ENCODE results near the gene DBX1. TPM values are rescaled to one million over a fixed set of nuclear protein-coding genes. Genes with fewer than 3 reads are reported as not detected.
"Not testable (repeated sequence)": the region's sequence is repeated elsewhere in the genome, so short reads cannot be mapped to it uniquely, and the experiment has no call there.

DBX1 gene
- total and polyA plus RNA-seq, 2 of the 13 experiments (the other 11 are each of a cell fraction or from before 2014, with no cell fraction given) = not detected

- 0% methylated on average over 2 of the region's 2 CpGs for WGBS (ENCODE audit: low lambda C conversion rate)
- no peak overlapping the region for H3K9ac ChIP-seq (ENCODE audit: insufficient read depth, low read depth, low read length)
- DNase-seq (ENCODE audit: low spot score) (no peak), FAIRE-seq (no peak), ATAC-seq (no peak)
- intact Hi-C loops (cut with micrococcal nuclease; ENCODE audit: unreplicated experiment) = no loop called here
- H3K27ac ChIP-seq (ENCODE audit: extremely low read length, insufficient read depth, low read length) = no peak overlapping the region
- TF ChIP-seq NFIB (CRISPR knock-in tag; IDR thresholded peaks at IDR 0.05; ENCODE audit: borderline replicate concordance) (no peak), SAFB2 (CRISPR knock-in tag; IDR thresholded peaks at IDR 0.05; ENCODE audit: borderline replicate concordance, low read depth) (no peak), CREM (IDR thresholded peaks at IDR 0.05) (no peak), CREM (CRISPR knock-in tag; IDR thresholded peaks at IDR 0.05) (no peak), ZNF235 (CRISPR knock-in tag; IDR thresholded peaks at IDR 0.05; ENCODE audit: borderline replicate concordance) (no peak), ZNF607 (CRISPR knock-in tag; IDR thresholded peaks at IDR 0.05; ENCODE audit: borderline replicate concordance) (no peak)
- no peak overlapping the region for H3K4me3 ChIP-seq (replicated peaks in 1 of 3; ENCODE audit: insufficient read depth in 1 of 3, low read depth in 2 of 3, low read length in 3 of 3)
- POLR2A ChIA-PET = no interaction called here
- CTCF ChIA-PET (ENCODE audit: low intra/inter-chr PET ratio, low total read pairs) = no interaction called here
- no peaks in the 10 kb centered on the region for H3K79me2 ChIP-seq (ENCODE audit: insufficient read depth, low read length)
- no peaks in the 10 kb centered on the region for H4K20me1 ChIP-seq (ENCODE audit: insufficient read depth, low read length)
- BruUV-seq (replicated peaks) = no TSS peak
- H2AFZ ChIP-seq (ENCODE audit: low read length) = no peak overlapping the region
- H3K36me3 ChIP-seq (replicated peaks in 1 of 2; ENCODE audit: control insufficient read depth in 1 of 2, insufficient read depth in 2 of 2, low read length in 2 of 2) = no peaks in the 10 kb centered on the region
- peaks cover 0 to 19% of the 10 kb centered on the region in 2 experiments; a peak in 2 of 5 replicates for H3K27me3 ChIP-seq (ENCODE audit: control insufficient read depth in 1 of 2, insufficient read depth in 2 of 2, low read length in 2 of 2)
- no peak overlapping the region for H3K4me2 ChIP-seq (ENCODE audit: low read depth, low read length)
- in situ Hi-C loops (cut with HindIII; ENCODE audit: extremely low pct_ligation_motif_present, low pct_unique_long_range_greater_than_20kb) = no loop called here
- H3K4me1 ChIP-seq (ENCODE audit: insufficient read depth, low read length) = no peaks in the 10 kb centered on the region
- H3K9me3 ChIP-seq (ENCODE audit: low read length) = no peaks in the 10 kb centered on the region
Observed at GRCh38 chr11:20201231-20201630, 41.0 kb upstream of the DBX1 start.

- intact Hi-C loops (cut with micrococcal nuclease; ENCODE audit: unreplicated experiment); H3K36me3 ChIP-seq (replicated peaks in 1 of 2; ENCODE audit: control insufficient read depth in 1 of 2, insufficient read depth in 2 of 2, low read length in 2 of 2); H3K79me2 ChIP-seq (ENCODE audit: insufficient read depth, low read length); POLR2A ChIA-PET; H3K4me3 ChIP-seq (replicated peaks in 1 of 3; ENCODE audit: insufficient read depth in 1 of 3, low read depth in 2 of 3, low read length in 3 of 3); FAIRE-seq; H3K27ac ChIP-seq (ENCODE audit: extremely low read length, insufficient read depth, low read length); H3K9ac ChIP-seq (ENCODE audit: insufficient read depth, low read depth, low read length); DNase-seq (ENCODE audit: low spot score); H3K9me3 ChIP-seq (ENCODE audit: low read length); H4K20me1 ChIP-seq (ENCODE audit: insufficient read depth, low read length); H2AFZ ChIP-seq (ENCODE audit: low read length); ATAC-seq; CTCF ChIA-PET (ENCODE audit: low intra/inter-chr PET ratio, low total read pairs); BruUV-seq (replicated peaks); in situ Hi-C loops (cut with HindIII; ENCODE audit: extremely low pct_ligation_motif_present, low pct_unique_long_range_greater_than_20kb); H3K4me1 ChIP-seq (ENCODE audit: insufficient read depth, low read length): not testable (repeated sequence)
- Histone ChIP-seq H3K27me3 (ENCODE audit: control insufficient read depth in 1 of 2, insufficient read depth in 2 of 2, low read length in 2 of 2) (peaks cover 0 to 19% of the 10 kb centered on the region in 2 experiments; a peak in 2 of 5 replicates), H3K4me2 (ENCODE audit: low read depth, low read length) (0 out of 2 replicates have a peak overlapping the region, but pooled peaks have one; percentile 5)
- WGBS (ENCODE audit: low lambda C conversion rate) = 0% methylated on average over 5 of the region's 5 CpGs
Observed at GRCh38 chr11:20200331-20200955, 40.2 kb upstream of the DBX1 start.

All from HepG2 (cell line).